ENCODE measurements around the gene SRPK1.

Gene SRPK1

GRCh38 chr6:35824552-35825192 lies 96.2 kb downstream of the SRPK1 start:
- Mint-ChIP-seq H3K4me3 (no peak overlapping the region), H3K27me3 (ENCODE audit: low read depth) (no peaks in the 10 kb centered on the region), H3K27ac (no peak overlapping the region), H3K36me3 (ENCODE audit: low read depth) (no peaks in the 10 kb centered on the region), H3K9me3 (peaks cover 2% of the 10 kb centered on the region), H3K4me1 (no peaks in the 10 kb centered on the region)
- TF ChIP-seq, protein P1, sequence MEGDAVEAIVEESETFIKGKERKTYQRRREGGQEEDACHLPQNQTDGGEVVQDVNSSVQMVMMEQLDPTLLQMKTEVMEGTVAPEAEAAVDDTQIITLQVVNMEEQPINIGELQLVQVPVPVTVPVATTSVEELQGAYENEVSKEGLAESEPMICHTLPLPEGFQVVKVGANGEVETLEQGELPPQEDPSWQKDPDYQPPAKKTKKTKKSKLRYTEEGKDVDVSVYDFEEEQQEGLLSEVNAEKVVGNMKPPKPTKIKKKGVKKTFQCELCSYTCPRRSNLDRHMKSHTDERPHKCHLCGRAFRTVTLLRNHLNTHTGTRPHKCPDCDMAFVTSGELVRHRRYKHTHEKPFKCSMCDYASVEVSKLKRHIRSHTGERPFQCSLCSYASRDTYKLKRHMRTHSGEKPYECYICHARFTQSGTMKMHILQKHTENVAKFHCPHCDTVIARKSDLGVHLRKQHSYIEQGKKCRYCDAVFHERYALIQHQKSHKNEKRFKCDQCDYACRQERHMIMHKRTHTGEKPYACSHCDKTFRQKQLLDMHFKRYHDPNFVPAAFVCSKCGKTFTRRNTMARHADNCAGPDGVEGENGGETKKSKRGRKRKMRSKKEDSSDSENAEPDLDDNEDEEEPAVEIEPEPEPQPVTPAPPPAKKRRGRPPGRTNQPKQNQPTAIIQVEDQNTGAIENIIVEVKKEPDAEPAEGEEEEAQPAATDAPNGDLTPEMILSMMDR (IDR thresholded peaks at IDR 0.05; ENCODE audit: unreplicated experiment in 3 of 3): no peak

GRCh38 chr6:35823601-35824000 lies 97.3 kb downstream of the SRPK1 start:
- H3K36me3 Mint-ChIP-seq (ENCODE audit: low read depth): no peaks in the 10 kb centered on the region
- no peaks in the 10 kb centered on the region for H3K4me1 Mint-ChIP-seq
- no peaks in the 10 kb centered on the region for H3K27me3 Mint-ChIP-seq (ENCODE audit: low read depth)
- H3K9me3 Mint-ChIP-seq: peaks cover 2% of the 10 kb centered on the region
- H3K4me3 Mint-ChIP-seq: no peak overlapping the region
- H3K27ac Mint-ChIP-seq: no peak overlapping the region
- TF ChIP-seq, protein P1 (IDR thresholded peaks at IDR 0.05; ENCODE audit: unreplicated experiment in 3 of 3): no peak

DNA sequence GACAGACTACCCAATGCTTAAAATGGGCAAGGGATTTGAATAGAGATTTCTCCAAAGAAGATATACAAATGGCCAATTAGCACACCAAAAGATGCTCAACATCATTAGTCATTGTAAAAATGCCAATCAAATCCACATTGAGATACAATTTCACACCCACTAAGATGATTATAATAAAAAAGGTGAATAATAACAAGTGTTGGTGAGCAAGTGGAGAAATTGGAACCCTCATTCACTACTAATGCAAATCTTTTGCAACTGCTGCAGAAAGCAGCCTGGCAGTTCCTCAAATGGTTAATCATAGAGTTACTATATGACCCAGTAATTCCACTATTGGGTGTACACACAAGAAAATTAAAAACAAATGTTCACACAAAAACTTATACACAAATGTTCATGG lies 103.4 kb downstream of the SRPK1 start:
- Mint-ChIP-seq H3K4me1 (no peaks in the 10 kb centered on the region), H3K27me3 (ENCODE audit: low read depth) (no peaks in the 10 kb centered on the region), H3K9me3 (peaks cover 7% of the 10 kb centered on the region)

GRCh38 chr6:35811699-35811995 lies 109.3 kb downstream of the SRPK1 start:
- no peaks in the 10 kb centered on the region for H3K36me3 Mint-ChIP-seq (ENCODE audit: low read depth)
- H3K4me3 Mint-ChIP-seq: no peak overlapping the region
- no peak overlapping the region for H3K27ac Mint-ChIP-seq
- peaks cover 8% of the 10 kb centered on the region for H3K27me3 Mint-ChIP-seq (ENCODE audit: low read depth)
- TF ChIP-seq, protein P1 (IDR thresholded peaks at IDR 0.05; ENCODE audit: unreplicated experiment in 3 of 3): no peak
- H3K4me1 Mint-ChIP-seq: peaks cover 7% of the 10 kb centered on the region
- H3K9me3 Mint-ChIP-seq: peaks cover 4% of the 10 kb centered on the region

More for the DNA sequence above, 103.4 kb downstream of the SRPK1 start:
- no peak overlapping the region for H3K27ac Mint-ChIP-seq
- no peak overlapping the region for H3K4me3 Mint-ChIP-seq
- TF ChIP-seq, protein P1 (IDR thresholded peaks at IDR 0.05; ENCODE audit: unreplicated experiment in 3 of 3): no peak
- H3K36me3 Mint-ChIP-seq (ENCODE audit: low read depth): no peaks in the 10 kb centered on the region

GRCh38 chr6:35810971-35811698 lies 109.8 kb downstream of the SRPK1 start:
- Mint-ChIP-seq H3K27ac (no peak overlapping the region), H3K4me3 (no peak overlapping the region), H3K27me3 (ENCODE audit: low read depth) (peaks cover 11% of the 10 kb centered on the region), H3K9me3 (peaks cover 4% of the 10 kb centered on the region), H3K4me1 (peaks cover 7% of the 10 kb centered on the region), H3K36me3 (ENCODE audit: low read depth) (no peaks in the 10 kb centered on the region)
- TF ChIP-seq, protein P1 (IDR thresholded peaks at IDR 0.05; ENCODE audit: unreplicated experiment in 3 of 3): no peak

- H3K27ac Mint-ChIP-seq: no peak overlapping the region
- no peak overlapping the region for H3K4me3 Mint-ChIP-seq
- peaks cover 11% of the 10 kb centered on the region for H3K27me3 Mint-ChIP-seq (ENCODE audit: low read depth)
- H3K36me3 Mint-ChIP-seq (ENCODE audit: low read depth): no peaks in the 10 kb centered on the region
- no peaks in the 10 kb centered on the region for H3K9me3 Mint-ChIP-seq
- peaks cover 7% of the 10 kb centered on the region for H3K4me1 Mint-ChIP-seq
- TF ChIP-seq, protein P1 (IDR thresholded peaks at IDR 0.05; ENCODE audit: unreplicated experiment in 3 of 3): no peak
Observed at GRCh38 chr6:35809809-35810208, 111.1 kb downstream of the SRPK1 start.
